EH (cell line): Measurements from ENCODE around the gene OR2F2.

Experiments
- DNase-seq: peaks from one replicate; pipeline ENCODE4 v3.0.0-alpha.2; 2015; ENCODE audit warnings: low read depth

Gene OR2F2, protein sequence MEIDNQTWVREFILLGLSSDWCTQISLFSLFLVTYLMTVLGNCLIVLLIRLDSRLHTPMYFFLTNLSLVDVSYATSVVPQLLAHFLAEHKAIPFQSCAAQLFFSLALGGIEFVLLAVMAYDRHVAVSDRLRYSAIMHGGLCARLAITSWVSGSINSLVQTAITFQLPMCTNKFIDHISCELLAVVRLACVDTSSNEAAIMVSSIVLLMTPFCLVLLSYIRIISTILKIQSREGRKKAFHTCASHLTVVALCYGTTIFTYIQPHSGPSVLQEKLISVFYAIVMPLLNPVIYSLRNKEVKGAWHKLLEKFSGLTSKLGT

DNA sequence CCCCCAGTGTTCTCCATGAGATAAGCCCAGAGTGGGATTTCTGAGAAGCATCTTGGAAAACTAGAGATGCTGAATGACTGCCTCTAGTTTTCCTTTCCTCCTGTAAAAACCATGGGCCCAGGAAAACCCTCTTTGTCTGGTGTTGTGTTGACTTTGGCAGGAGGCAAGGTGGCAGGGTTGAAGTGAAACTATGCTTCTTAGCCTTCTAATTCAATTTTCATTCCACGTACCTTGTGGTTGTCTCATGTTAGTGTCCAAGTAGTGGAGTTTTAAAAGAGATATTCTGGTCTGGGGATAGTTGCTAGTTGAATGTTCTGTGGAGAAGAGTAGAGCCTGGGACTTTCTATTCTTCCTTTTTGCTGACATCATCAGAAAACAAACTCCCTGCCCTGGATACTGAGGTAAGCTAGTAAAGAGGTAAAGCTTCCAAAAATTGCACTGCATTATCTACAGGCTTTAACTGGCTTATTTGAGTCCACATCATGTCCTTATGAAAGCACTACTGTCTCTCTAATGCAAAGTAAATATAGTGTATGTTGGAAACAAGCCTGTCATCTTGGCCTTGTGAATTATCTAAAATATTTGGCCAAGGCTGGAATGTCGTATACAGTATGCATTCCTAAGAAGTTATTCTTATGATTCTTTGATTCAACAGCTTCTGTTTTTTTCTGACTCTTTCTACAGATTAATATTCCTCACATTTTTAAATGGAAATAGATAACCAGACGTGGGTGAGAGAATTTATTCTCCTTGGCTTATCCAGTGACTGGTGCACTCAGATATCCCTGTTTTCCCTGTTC lies at the start of gene OR2F2:
OR2F2 (plus strand) TSS at position 708 of the 800 bp plus-strand sequence; CDS start at position 708, 0 bp downstream.
- peak; percentile 87 for DNase-seq

DNA sequence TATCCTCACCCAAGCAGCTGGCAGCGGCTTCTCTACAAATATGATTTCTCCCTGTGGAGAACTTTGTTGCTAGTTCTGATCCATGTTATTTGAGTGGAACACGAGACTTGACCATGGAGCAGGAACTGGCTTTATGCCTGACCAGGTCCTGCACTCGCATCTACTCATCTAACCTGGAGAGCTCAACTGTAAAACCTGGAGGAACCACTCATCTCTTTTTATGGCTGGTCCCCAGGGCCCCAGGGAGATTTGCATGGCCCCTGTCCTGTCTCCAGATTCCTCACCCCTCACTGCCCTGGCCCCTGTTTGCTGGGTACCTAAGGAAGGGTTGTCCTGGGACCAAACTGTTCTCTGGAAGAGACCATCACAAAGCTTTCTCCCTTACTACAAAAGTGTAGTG lies 49.1 kb upstream of the OR2F2 start:
- DNase-seq: no peak

- no peak for DNase-seq
These were observed 48.1 kb upstream of the OR2F2 start for GRCh38 chr7:143886826-143887477.

- DNase-seq: no peak
These were observed 46.0 kb upstream of the OR2F2 start for GRCh38 chr7:143889068-143889467.

- DNase-seq: no peak
These were observed 44.5 kb upstream of the OR2F2 start for GRCh38 chr7:143890558-143890957.

DNA sequence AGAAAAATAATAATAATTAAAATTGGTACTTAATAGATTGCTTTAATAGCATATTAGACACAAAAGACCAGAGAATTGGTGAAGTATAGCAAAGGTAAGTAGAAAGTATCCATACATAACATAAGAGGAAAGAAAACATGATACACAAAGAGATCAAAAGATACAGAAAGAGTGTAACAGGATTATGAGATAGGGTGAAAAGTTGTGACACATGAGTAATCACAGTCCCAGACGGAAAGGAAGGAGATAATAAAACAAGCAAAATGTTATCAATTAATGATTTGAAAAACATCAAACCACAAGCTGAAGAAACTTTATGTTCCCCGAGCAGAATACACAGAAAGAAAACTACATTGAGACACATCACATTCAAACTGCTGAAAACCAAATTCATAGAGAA lies 43.6 kb upstream of the OR2F2 start:
- DNase-seq: no peak

DNA sequence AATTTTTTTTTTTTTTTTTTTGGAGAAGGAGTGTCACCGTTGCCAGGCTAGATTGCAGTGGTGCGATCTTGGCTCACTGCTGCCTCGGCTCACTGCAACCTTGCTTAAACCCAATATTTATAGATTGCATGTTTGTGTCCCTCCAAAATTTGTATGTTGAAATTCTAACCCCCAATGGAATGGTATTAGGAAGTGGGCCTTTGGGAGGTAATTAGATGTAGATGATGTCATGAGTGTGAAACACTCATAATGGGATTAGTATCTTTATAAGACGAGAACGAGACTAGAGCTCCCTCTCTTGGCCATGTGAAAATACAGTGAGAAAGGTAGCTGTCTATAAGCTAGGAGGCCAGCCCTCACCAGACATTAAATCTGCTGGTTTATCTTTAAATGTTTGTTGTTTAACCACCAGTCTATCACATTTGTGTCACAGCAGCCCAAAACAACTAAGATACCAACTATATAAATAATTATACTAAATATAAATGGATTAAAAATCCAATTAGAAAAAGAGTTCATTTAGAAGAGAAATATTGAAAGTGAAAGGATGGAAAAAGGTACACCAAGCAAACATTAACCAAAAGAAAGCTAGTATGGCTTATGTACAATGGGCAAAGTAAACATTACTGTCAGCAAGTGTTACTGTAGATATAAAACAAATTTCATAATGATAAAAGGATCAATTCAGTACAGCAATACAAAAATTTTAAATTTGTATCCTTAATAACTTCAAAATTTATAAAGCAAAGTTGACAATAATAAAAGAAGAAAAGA lies 42.3 kb upstream of the OR2F2 start:
- peak; percentile 61 for DNase-seq

- no peak for DNase-seq
These were observed 38.4 kb upstream of the OR2F2 start for GRCh38 chr7:143896667-143897066.

DNA sequence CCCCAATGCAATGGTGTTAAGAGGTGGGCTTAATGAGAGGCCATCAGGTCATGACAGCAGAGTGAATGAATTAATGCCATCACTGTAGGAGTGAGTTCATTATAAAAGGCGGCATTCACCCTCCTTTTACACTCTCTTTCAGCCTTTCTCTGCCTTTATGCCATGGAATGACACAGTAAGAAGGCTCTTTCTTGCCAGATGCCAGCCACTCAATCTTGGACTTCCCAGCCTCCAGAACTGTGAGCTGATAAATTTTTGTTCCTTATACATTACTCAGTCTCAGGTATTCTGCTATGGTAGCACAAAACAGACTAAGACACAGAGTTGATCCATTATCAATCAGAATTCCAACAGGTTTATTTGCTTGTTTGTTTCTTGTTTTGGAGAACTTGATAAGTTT lies 36.2 kb upstream of the OR2F2 start:
- DNase-seq: no peak

- no peak for DNase-seq
These were observed 34.7 kb upstream of the OR2F2 start for GRCh38 chr7:143900230-143900766.

GRCh38 chr7:143901332-143901667 lies 33.7 kb upstream of the OR2F2 start:
- DNase-seq: peak; percentile 66

DNA sequence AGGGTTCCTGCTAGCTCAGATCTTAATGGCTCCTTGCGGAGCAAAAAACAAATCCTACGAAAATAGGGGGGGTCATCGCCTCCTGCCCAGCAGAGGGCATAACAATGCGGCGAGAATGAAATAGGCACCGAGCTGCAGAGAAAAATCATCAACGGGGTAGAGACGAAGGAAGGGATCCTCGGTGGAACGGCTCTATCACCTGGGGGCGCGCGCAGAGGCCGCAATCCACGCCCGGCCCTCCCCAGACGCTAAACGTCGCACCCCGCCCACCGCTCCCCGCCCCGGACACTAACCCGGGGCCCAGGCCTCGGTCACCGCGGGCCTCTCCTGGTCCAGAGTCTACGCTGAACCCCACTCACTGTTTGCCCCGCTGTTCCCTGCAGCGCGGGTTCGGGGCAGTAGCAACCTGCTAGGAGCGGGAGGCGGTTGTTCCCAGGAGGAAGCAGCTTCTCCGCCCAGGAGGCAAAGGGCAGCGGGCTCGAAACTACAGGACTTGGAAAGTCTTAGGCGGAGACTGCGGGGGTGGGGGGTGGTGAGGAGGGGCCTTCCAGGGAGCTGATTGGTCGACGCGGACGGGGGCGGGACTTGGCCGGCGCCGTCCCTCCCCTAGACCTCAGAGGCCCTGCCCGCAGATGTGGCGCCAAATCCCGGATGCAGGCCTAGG lies 33.2 kb upstream of the OR2F2 start, which contains the start of gene TCAF1:
TCAF1 (minus strand) TSS at position 509 of the 664 bp plus-strand sequence. CDS start 25,568 bp downstream, outside the sequence.
- peak; percentile 95 for DNase-seq

- no peak for DNase-seq
These were observed 32.6 kb upstream of the OR2F2 start for GRCh38 chr7:143902332-143902899.

GRCh38 chr7:143905509-143905908 lies 29.5 kb upstream of the OR2F2 start:
- DNase-seq: no peak

GRCh38 chr7:143906151-143906550 lies 28.9 kb upstream of the OR2F2 start:
- DNase-seq: no peak

- no peak for DNase-seq
These were observed 28.1 kb upstream of the OR2F2 start for GRCh38 chr7:143906895-143907294.

DNA sequence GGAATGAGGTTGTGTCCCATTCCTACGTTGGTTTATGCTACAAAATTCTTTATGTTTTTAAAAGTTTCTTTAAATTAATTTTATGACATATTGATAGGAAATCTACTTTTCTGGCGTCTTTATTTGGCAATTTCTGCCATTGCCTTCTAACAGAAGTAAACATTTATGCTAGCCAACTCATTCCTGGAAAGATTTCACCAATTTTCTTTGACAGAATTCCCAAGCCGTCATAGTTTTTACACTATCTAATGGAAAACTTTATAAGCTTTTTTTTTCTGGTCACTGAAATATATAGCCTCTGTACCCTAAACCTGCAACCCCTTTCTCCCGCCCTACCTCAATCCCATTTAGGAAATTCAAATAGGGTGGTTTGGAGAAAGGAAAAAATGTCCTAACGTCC lies 26.9 kb upstream of the OR2F2 start:
- no peak for DNase-seq

- DNase-seq: no peak
These were observed 25.2 kb upstream of the OR2F2 start for GRCh38 chr7:143909863-143910262.

- DNase-seq: peak; percentile 25
These were observed 24.4 kb upstream of the OR2F2 start for GRCh38 chr7:143910473-143911248.
